ENCODE data around the gene GNAO1. TPM values are rescaled to one million over a fixed set of nuclear protein-coding genes. Genes with fewer than 3 reads are reported as not detected.

The GNAO1 gene
- total RNA-seq, 1 experiment from 2014 or later, result not detected

- TF ChIP-seq CTCF (IDR thresholded peaks at IDR 0.05; ENCODE audit: unreplicated experiment), result no peak
- Mint-ChIP-seq H3K4me1 (ENCODE audit: low read depth, unreplicated experiment) (peaks cover 8% of the 10 kb centered on the region), H3K4me3 (ENCODE audit: low read depth, unreplicated experiment) (no peak overlapping the region), H3K27me3 (ENCODE audit: unreplicated experiment) (no peaks in the 10 kb centered on the region), H3K9me3 (ENCODE audit: low read depth, unreplicated experiment) (no peaks in the 10 kb centered on the region), H3K27ac (ENCODE audit: unreplicated experiment) (no peak overlapping the region), H3K36me3 (ENCODE audit: insufficient read depth, unreplicated experiment) (peaks cover 19% of the 10 kb centered on the region)
- intact Hi-C loops (cut with micrococcal nuclease; ENCODE audit: unreplicated experiment), result no loop called here
- no TSS peak for BruUV-seq (replicated peaks)
- no peak for DNase-seq
- CTCF ChIA-PET, result no interaction called here
These were observed 174.3 kb downstream of the GNAO1 start for GRCh38 chr16:56365552-56365951.

- intact Hi-C loops (cut with micrococcal nuclease; ENCODE audit: unreplicated experiment), result no loop called here
- BruUV-seq (replicated peaks), result no TSS peak
- Mint-ChIP-seq H3K4me1 (ENCODE audit: low read depth, unreplicated experiment) (peaks cover 22% of the 10 kb centered on the region), H3K27me3 (ENCODE audit: unreplicated experiment) (no peaks in the 10 kb centered on the region), H3K27ac (ENCODE audit: unreplicated experiment) (no peak overlapping the region), H3K36me3 (ENCODE audit: insufficient read depth, unreplicated experiment) (peaks cover 13% of the 10 kb centered on the region), H3K4me3 (ENCODE audit: low read depth, unreplicated experiment) (no peak overlapping the region), H3K9me3 (ENCODE audit: low read depth, unreplicated experiment) (no peaks in the 10 kb centered on the region)
- DNase-seq, result no peak
- CTCF ChIA-PET, result no interaction called here
- TF ChIP-seq CTCF (IDR thresholded peaks at IDR 0.05; ENCODE audit: unreplicated experiment), result no peak
These were observed 175.7 kb downstream of the GNAO1 start for GRCh38 chr16:56366945-56367344.

- intact Hi-C loops (cut with micrococcal nuclease; ENCODE audit: unreplicated experiment), result no loop called here
- Mint-ChIP-seq H3K27me3 (ENCODE audit: unreplicated experiment) (no peaks in the 10 kb centered on the region), H3K36me3 (ENCODE audit: insufficient read depth, unreplicated experiment) (peaks cover 7% of the 10 kb centered on the region), H3K27ac (ENCODE audit: unreplicated experiment) (no peak overlapping the region), H3K9me3 (ENCODE audit: low read depth, unreplicated experiment) (no peaks in the 10 kb centered on the region), H3K4me3 (ENCODE audit: low read depth, unreplicated experiment) (no peak overlapping the region), H3K4me1 (ENCODE audit: low read depth, unreplicated experiment) (peaks cover 30% of the 10 kb centered on the region)
- CTCF ChIA-PET, result interaction anchor here (0.6 kb wide), 1 partner anchor 150 kb away, joined by 3 read pairs; no protein-coding TSS in a partner anchor
- no peak for TF ChIP-seq CTCF (IDR thresholded peaks at IDR 0.05; ENCODE audit: unreplicated experiment)
- DNase-seq, result no peak
- BruUV-seq (replicated peaks), result no TSS peak
These were observed 176.5 kb downstream of the GNAO1 start for GRCh38 chr16:56367764-56368163.

GRCh38 chr16:56368545-56368944 lies 177.3 kb downstream of the GNAO1 start:
- H3K4me1 Mint-ChIP-seq (ENCODE audit: low read depth, unreplicated experiment), result peaks cover 38% of the 10 kb centered on the region
- no peaks in the 10 kb centered on the region for H3K27me3 Mint-ChIP-seq (ENCODE audit: unreplicated experiment)
- no peak overlapping the region for H3K27ac Mint-ChIP-seq (ENCODE audit: unreplicated experiment)
- DNase-seq, result no peak
- no TSS peak for BruUV-seq (replicated peaks)
- no peak overlapping the region for H3K4me3 Mint-ChIP-seq (ENCODE audit: low read depth, unreplicated experiment)
- peaks cover 7% of the 10 kb centered on the region for H3K36me3 Mint-ChIP-seq (ENCODE audit: insufficient read depth, unreplicated experiment)
- no peaks in the 10 kb centered on the region for H3K9me3 Mint-ChIP-seq (ENCODE audit: low read depth, unreplicated experiment)
- TF ChIP-seq CTCF (IDR thresholded peaks at IDR 0.05; ENCODE audit: unreplicated experiment), result no peak
- intact Hi-C loops (cut with micrococcal nuclease; ENCODE audit: unreplicated experiment), result no loop called here
- CTCF ChIA-PET, result interaction anchor here (0.6 kb wide), 1 partner anchor 149 kb away, joined by 3 read pairs; no protein-coding TSS in a partner anchor
